Small intestine (tissue), 7 donors: ENCODE measurements around the gene ITFG1. TPM values are rescaled to one million over a fixed set of nuclear protein-coding genes. Genes with fewer than 3 reads are reported as not detected.
A peak's percentile ranks its signal among the peaks of the same experiment; 100 is the strongest.
"Not testable (repeated sequence)": the region's sequence is repeated elsewhere in the genome, so short reads cannot be mapped to it uniquely, and the experiment has no call there.

Source experiments
- DNase-seq, 2 donors: peaks; one replicate each; pipeline versions ENCODE4 v3.0.0 to v3.0.0-alpha.2; 2013
- FAIRE-seq: peaks from 2 replicates; lab custom pipeline; 2012; peaks lifted over from hg19 to GRCh38; lab: Jason Lieb, UNC
- H3K27ac ChIP-seq, 3 donors: one replicate each; pipeline ENCODE4 v1.5.1; 2013; ENCODE audit warnings: low read length in 2 of 3, mild to moderate bottlenecking in 2 of 3, control low read depth in 1 of 3, inconsistent platforms in 1 of 3, low read depth in 1 of 3, moderate library complexity in 1 of 3
- H3K27me3 ChIP-seq, 3 donors: one replicate each; pipeline ENCODE4 v1.6.1; 2013; ENCODE audit warnings: low read length in 3 of 3, inconsistent platforms in 1 of 3; ENCODE audit not compliant: control insufficient read depth in 3 of 3, insufficient read depth in 3 of 3
- H3K36me3 ChIP-seq, 3 donors: one replicate each; pipeline ENCODE4 v1.6.1; 2013; ENCODE audit warnings: low read length in 3 of 3, inconsistent platforms in 1 of 3, low read depth in 1 of 3, mild to moderate bottlenecking in 1 of 3, moderate library complexity in 1 of 3; ENCODE audit not compliant: control insufficient read depth in 3 of 3, insufficient read depth in 2 of 3
- H3K4me1 ChIP-seq, 3 donors: one replicate each; pipeline ENCODE4 v1.6.1; 2013; ENCODE audit warnings: low read length in 2 of 3, inconsistent platforms in 1 of 3, low read depth in 1 of 3, mild to moderate bottlenecking in 1 of 3, moderate library complexity in 1 of 3; ENCODE audit not compliant: control insufficient read depth in 3 of 3, insufficient read depth in 2 of 3
- H3K4me3 ChIP-seq, 3 donors: one replicate each; pipeline ENCODE4 v1.5.1; 2013; ENCODE audit warnings: low read length in 3 of 3, control low read depth in 1 of 3, inconsistent platforms in 1 of 3, low read depth in 1 of 3, mild to moderate bottlenecking in 1 of 3, moderate library complexity in 1 of 3
- H3K9me3 ChIP-seq, 2 donors: one replicate each; pipeline ENCODE4 v1.6.1; 2013; ENCODE audit warnings: low read depth in 1 of 2, low read length in 1 of 2; ENCODE audit not compliant: control insufficient read depth in 2 of 2, insufficient read depth in 1 of 2
- WGBS, 3 donors: extraction: QIAGEN DNeasy Blood & Tissue Kit; methylation state at CpG; one replicate each; pipeline ENCODE4 v1.1.7; 2013; 5-methylcytosine and 5-hydroxymethylcytosine counted together
- polyA plus RNA-seq, 4 donors: library from polyadenylated mRNA; stranded (reverse) in 3 of 4; unstranded in 1 of 4; fragments of 200-250 nt in 3 of 4; fragments of 120-200 nt in 1 of 4; gene quantifications; one replicate each; pipeline versions ENCODE4 v1.2.1 to v1.2.3, GENCODE V29; 2013
- donor health status: healthy with polysubstance abuse.
- donor health status: control.
- donor health status: control.
- donor health status: Bipolar disorder and iron deficiency.
- donor health status: healthy.

The ITFG1 gene
- polyA plus RNA-seq, 4 donors, result 19.5 to 59.9 (median 25.5) TPM

DNA sequence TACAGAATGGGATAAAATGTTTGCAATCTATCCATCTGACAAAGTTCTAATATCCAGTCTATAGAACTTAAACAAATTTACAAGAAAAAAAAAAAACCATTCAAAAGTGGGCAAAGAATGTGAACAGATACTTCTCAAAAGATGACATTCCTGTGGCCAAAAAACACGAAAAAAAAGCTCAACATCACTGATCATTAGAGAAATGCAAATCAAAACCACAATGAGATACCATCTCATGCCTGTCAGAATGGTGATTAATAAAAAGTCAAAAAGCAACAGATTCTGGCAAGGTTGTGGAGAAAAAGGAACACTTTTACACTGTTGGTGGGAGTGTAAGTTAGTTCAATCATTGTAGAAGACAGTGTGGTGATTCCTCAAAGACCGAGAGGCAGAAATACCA is 26.6 kb downstream of the ITFG1 start:
- not testable (repeated sequence) for H3K4me1 ChIP-seq, H3K9me3 ChIP-seq, H3K4me3 ChIP-seq, H3K27ac ChIP-seq, DNase-seq, H3K27me3 ChIP-seq, H3K36me3 ChIP-seq
- FAIRE-seq, result peak; percentile 5
- WGBS, 3 donors, result 83 to 91% (median 88%) methylated on average over 2 of the region's 2 CpGs

DNA sequence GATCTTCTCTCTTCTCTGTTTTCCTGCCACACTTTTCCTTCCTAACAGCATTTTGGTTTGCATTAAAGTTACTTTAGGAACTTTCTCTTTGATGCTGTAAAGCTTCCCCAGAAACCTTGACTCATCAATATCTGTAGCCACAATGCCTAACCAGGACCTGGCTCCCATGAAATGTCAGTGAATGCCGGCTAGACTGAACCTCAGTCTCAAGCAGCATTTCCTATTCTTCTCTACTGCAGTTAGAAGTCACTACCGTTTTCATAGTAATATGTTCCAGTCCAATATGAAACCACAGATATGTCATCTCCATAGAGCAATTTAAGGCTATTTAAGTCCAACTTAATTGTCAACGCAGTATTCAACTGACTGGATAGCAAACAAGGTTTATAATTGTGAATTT is 28.9 kb downstream of the ITFG1 start:
- peaks cover 0 to 9% (median 2%) of the 10 kb centered on the region in 3 donors for H3K36me3 ChIP-seq
- no peak overlapping the region for H3K4me3 ChIP-seq
- no peaks in the 10 kb centered on the region for H3K27me3 ChIP-seq
- H3K9me3 ChIP-seq, result peaks cover 0 to 3% of the 10 kb centered on the region in 2 donors
- no peak overlapping the region for H3K27ac ChIP-seq
- WGBS, 3 donors, result 86 to 91% (median 90%) methylated on average over 3 of the region's 3 CpGs
- FAIRE-seq (no peak), DNase-seq (no peak)
- no peaks in the 10 kb centered on the region for H3K4me1 ChIP-seq

DNA sequence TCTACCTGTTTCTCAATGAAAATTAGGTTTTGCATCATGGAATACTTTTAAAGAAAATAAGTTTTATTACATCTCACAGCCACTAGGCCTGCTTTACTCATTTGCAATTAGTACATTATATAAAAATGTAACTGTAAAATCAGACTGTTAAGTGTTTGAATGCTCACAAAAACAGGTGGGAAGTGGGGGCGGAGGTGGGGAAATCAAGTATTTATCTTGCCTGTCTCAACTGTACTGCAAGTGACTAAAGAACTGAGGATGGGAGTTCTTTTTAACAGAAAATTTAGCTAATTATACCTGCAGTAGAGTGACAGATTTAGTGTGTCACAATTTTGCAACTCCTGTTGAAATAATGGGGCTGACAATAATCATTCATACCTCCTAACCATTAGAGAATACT is 34.1 kb downstream of the ITFG1 start:
- no peaks in the 10 kb centered on the region for H3K4me1 ChIP-seq
- no peaks in the 10 kb centered on the region for H3K27me3 ChIP-seq
- peaks cover 0 to 19% (median 2%) of the 10 kb centered on the region in 3 donors for H3K36me3 ChIP-seq
- H3K4me3 ChIP-seq, result no peak overlapping the region
- H3K9me3 ChIP-seq, result peaks cover 0 to 2% of the 10 kb centered on the region in 2 donors
- FAIRE-seq (no peak), DNase-seq (no peak)
- H3K27ac ChIP-seq, result no peak overlapping the region
- WGBS, 3 donors, result 96 to 98% (median 96%) methylated on average over 1 of the region's 1 CpG

DNA sequence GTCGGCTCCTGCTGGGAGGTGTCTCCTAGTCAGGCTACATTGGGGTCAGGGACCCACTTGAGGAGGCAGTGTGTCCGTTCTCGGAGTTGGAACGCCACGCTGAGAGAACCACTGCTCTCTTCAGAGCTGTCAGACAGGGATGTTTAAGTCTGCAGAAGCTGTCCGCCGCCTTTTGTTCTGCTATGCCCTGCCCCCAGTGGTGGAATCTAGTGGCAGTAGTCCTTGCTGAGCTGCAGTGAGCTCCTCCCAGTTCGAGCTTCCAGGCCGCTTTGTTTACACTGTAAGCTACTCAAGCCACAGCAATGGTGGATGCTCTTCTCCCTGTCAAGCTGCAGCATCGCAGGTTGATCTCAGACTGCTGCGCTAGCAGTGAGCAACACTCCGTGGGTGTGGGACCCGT is 36.0 kb downstream of the ITFG1 start:
- Histone ChIP-seq H3K4me1 (no peaks in the 10 kb centered on the region), H3K36me3 (peaks cover 0 to 16% (median 3%) of the 10 kb centered on the region in 3 donors), H3K4me3 (no peak overlapping the region), H3K27me3 (no peaks in the 10 kb centered on the region), H3K9me3 (peaks cover 0 to 2% of the 10 kb centered on the region in 2 donors), H3K27ac (no peak overlapping the region)
- no peak for DNase-seq
- 90 to 96% (median 91%) methylated on average over 13 of the region's 13 CpGs for WGBS, 3 donors
- no peak for FAIRE-seq

DNA sequence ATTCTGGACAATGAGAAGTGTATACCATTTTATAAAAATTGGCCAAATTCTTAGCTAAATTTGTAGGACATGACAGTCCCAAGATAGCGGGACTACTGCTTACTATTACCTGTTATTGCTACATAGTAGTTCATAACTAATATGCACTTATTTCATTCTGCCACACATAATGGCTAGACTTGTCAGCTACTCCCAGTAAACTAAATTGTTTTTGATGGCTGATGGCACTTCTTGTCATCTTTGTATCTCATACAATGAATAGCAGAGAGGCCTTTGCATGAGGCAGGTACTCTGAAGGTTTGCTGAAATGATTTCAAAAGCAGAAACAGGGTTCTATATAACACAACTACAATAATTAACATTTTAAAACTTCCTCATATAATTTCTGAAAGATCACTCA is 44.0 kb downstream of the ITFG1 start:
- FAIRE-seq (no peak), DNase-seq (no peak)
- H3K9me3 ChIP-seq, result no peaks in the 10 kb centered on the region
- WGBS, 3 donors, result 98 to 100% (median 100%) methylated on average over 1 of the region's 1 CpG
- H3K4me1 ChIP-seq, result no peaks in the 10 kb centered on the region
- H3K36me3 ChIP-seq, result peaks cover 0 to 3% (median 0%) of the 10 kb centered on the region in 3 donors
- H3K27me3 ChIP-seq, result no peaks in the 10 kb centered on the region
- no peak overlapping the region for H3K4me3 ChIP-seq
- H3K27ac ChIP-seq, result no peak overlapping the region

DNA sequence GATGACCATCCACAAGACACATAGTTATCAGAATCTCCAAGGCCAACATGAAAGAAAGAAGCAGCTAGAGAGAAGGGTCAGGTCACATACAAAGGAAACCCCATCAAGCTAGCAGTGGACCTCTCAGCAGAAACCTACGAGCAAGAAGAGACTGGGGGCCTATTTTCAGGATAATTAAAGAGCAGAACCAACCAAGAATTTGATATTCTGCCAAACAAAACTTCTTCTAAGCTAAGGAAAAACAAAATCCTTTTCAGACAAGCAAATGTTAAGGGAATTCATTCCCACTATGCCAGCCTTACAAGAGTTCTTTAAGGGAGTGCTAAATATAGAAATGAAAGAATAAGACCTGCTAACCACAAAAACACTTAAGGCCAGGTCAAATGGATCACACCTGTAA is 47.8 kb downstream of the ITFG1 start:
- no peak overlapping the region for H3K4me3 ChIP-seq
- H3K9me3 ChIP-seq, result no peaks in the 10 kb centered on the region
- no peaks in the 10 kb centered on the region for H3K4me1 ChIP-seq
- H3K27ac ChIP-seq, result no peak overlapping the region
- WGBS, 3 donors, result 80 to 96% (median 83%) methylated on average over 1 of the region's 1 CpG
- H3K27me3 ChIP-seq, result no peaks in the 10 kb centered on the region
- peaks cover 0 to 4% (median 1%) of the 10 kb centered on the region in 3 donors for H3K36me3 ChIP-seq
- no peak for DNase-seq
- no peak for FAIRE-seq

DNA sequence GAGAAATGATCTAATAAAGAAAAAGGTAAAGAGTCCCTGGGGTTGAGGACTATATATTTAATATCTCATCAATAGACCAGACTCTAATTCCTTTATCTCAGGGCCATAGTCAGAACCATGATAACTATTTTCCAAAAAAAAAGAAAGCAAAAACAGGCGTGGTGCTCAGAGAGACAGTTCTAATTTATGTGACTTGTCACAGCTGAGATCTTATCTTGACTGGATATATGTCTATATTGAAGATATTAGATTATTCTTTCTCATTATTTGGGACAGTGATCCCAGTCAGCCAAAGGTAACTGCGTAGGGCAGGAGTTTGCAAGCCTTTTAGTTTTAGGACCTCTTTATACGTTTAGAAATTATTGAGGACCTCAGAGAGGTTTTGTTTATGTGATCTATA is 52.4 kb downstream of the ITFG1 start:
- no peaks in the 10 kb centered on the region for H3K4me1 ChIP-seq
- no peaks in the 10 kb centered on the region for H3K9me3 ChIP-seq
- no peaks in the 10 kb centered on the region for H3K27me3 ChIP-seq
- DNase-seq, result no peak
- no peak overlapping the region for H3K4me3 ChIP-seq
- peaks cover 1 to 4% (median 2%) of the 10 kb centered on the region in 3 donors for H3K36me3 ChIP-seq
- WGBS, 3 donors, result 88 to 96% (median 92%) methylated on average over 3 of the region's 3 CpGs
- no peak for FAIRE-seq
- H3K27ac ChIP-seq, result no peak overlapping the region

DNA sequence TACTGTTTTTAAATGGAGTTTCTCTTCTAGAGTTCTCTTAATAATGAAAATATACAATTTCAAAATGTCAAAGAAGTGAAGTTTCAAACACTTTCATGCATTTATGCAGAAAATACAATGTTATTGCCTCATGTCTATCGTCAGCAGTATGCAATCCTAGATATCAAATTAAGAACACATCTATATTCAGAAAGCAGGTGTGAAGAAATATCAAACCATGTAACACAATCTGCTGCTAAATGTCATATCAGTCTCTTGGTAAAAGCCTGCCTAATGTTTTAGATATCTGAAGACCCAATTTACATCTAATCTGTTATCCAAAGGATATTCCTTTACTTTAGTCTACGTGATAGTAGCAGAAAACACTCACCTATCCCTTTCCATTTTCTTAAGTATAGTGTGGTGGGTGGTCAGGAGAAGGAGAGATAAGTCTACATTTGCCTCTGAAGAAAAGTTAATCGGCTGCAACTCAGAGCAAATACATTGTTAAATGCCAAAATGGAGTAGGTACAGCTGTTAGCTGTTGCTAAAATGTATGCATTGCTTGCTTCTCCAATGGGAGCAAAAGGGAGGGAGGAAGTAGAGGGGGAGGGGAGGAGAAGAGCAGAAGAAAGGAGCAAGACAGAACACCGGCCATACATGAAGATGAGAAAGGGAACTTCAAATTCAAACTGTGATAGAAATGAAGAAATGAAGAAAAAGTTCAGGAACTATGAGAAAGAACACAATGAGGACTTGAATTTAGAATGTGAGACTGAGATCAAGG is 64.9 kb downstream of the ITFG1 start:
- Histone ChIP-seq H3K27ac (no peak overlapping the region), H3K4me3 (no peak overlapping the region), H3K27me3 (no peaks in the 10 kb centered on the region), H3K9me3 (no peaks in the 10 kb centered on the region), H3K36me3 (peaks cover 0 to 3% (median 2%) of the 10 kb centered on the region in 3 donors), H3K4me1 (no peaks in the 10 kb centered on the region)
- no peak for DNase-seq
- 84 to 97% (median 91%) methylated on average over 4 of the region's 4 CpGs for WGBS, 3 donors
- FAIRE-seq, result no peak
